ENCODE data around the gene BIN1.
A peak's percentile ranks its signal among the peaks of the same experiment; 100 is the strongest.

Gene BIN1

GRCh38 chr2:127046579-127046978 lies 60.4 kb downstream of the BIN1 start:
- Mint-ChIP-seq H3K27ac (no peak overlapping the region), H3K27me3 (no peaks in the 10 kb centered on the region), H3K9me3 (peaks cover 2% of the 10 kb centered on the region), H3K36me3 (peaks cover 14% of the 10 kb centered on the region), H3K4me1 (peaks cover 2% of the 10 kb centered on the region), H3K4me3 (no peak overlapping the region)
- ATAC-seq (ENCODE audit: low read depth) (no peak), DNase-seq (ENCODE audit: low spot score in 2 of 2) (no peak)

DNA sequence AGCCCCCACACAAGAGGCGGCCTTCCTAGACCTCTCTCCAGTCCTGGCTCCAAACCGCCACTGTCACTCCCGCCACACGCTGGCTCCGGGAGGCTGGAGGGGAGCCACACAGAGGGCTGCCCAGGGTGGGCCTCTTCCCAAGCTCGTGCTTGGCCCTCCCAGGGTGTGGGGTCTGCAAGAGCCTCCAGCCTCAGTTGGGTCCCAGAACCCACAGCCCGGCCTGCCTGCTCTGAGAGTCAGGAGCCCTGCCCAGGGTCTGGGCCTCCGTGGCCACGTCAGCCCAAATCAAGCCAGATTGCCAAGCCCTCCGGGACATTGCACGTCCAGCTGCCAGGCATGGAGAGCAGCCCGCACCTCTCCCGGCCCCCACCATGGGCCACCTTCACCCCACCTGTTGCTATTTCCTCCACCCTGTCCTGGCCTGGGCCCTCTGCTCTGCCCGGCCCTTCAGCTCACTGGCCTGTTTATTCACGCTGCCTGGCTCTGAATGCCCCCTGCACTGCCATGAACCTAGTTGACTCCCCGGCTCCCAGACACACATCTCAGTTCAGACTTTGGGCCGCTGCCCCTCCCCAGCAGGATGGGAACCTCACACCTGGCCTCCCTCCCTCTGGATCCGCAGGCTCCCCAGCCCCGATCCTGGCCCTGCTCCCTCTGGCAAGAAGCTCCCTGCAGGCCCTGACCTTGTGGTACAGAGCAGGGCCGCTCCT lies 61.0 kb downstream of the BIN1 start:
- H3K9me3 Mint-ChIP-seq, result peaks cover 2% of the 10 kb centered on the region
- ATAC-seq (ENCODE audit: low read depth) (no peak), DNase-seq (ENCODE audit: low spot score in 2 of 2) (no peak)

GRCh38 chr2:127044977-127045661 lies 61.8 kb downstream of the BIN1 start:
- DNase-seq (ENCODE audit: low spot score in 2 of 2) (no peak), ATAC-seq (ENCODE audit: low read depth) (no peak)
- Mint-ChIP-seq H3K36me3 (peaks cover 14% of the 10 kb centered on the region), H3K27me3 (no peaks in the 10 kb centered on the region), H3K27ac (no peak overlapping the region), H3K4me1 (peaks cover 4% of the 10 kb centered on the region), H3K4me3 (no peak overlapping the region), H3K9me3 (peaks cover 2% of the 10 kb centered on the region)

More for the DNA sequence above, 61.0 kb downstream of the BIN1 start:
- Mint-ChIP-seq H3K27ac (no peak overlapping the region), H3K36me3 (peaks cover 14% of the 10 kb centered on the region), H3K27me3 (no peaks in the 10 kb centered on the region), H3K4me1 (peaks cover 2% of the 10 kb centered on the region), H3K4me3 (no peak overlapping the region)

GRCh38 chr2:127044165-127044718 lies 62.7 kb downstream of the BIN1 start:
- ATAC-seq (ENCODE audit: low read depth) (no peak), DNase-seq (ENCODE audit: low spot score in 2 of 2) (no peak)
- Mint-ChIP-seq H3K36me3 (peaks cover 11% of the 10 kb centered on the region), H3K27ac (no peak overlapping the region), H3K4me3 (no peak overlapping the region), H3K27me3 (no peaks in the 10 kb centered on the region), H3K9me3 (peaks cover 2% of the 10 kb centered on the region), H3K4me1 (peaks cover 5% of the 10 kb centered on the region)

DNA sequence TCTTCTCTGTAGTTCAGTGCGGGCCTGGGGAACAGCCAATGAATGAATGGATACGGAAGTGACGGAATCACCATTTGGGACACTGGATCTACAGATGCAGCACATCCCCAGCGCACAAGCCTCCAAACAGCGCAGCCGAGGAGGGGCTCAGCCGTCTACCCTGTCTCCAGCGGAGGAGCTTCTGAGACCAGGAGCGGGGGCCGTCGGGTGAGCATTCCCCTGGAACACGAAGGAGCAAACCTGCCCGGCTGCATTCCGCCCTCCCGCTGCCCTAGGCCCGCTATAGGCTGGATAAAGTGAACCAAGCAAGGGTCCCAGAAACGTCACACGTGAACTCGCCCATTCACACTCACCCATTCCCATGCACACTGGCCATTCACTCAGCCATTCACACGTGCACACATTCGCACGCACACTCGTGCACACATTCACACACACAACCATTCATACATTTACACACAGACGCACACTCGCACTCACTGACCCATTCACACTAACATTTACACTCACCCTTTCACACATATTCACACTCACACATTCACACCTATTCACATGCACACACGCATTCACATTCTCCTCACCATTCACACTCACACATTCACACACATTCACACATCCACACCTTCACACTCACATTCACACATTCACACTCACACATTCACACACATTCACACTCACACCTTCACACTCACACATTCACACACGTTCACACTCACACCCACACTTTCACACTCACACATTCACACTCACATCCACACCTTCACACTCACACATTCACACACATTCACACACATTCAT lies 63.4 kb downstream of the BIN1 start:
- ATAC-seq (ENCODE audit: low read depth) (no peak), DNase-seq (ENCODE audit: low spot score in 2 of 2) (no peak)
- Mint-ChIP-seq H3K9me3 (peaks cover 2% of the 10 kb centered on the region), H3K4me3 (no peak overlapping the region), H3K4me1 (peaks cover 5% of the 10 kb centered on the region), H3K27ac (no peak overlapping the region), H3K27me3 (no peaks in the 10 kb centered on the region), H3K36me3 (peaks cover 8% of the 10 kb centered on the region)

DNA sequence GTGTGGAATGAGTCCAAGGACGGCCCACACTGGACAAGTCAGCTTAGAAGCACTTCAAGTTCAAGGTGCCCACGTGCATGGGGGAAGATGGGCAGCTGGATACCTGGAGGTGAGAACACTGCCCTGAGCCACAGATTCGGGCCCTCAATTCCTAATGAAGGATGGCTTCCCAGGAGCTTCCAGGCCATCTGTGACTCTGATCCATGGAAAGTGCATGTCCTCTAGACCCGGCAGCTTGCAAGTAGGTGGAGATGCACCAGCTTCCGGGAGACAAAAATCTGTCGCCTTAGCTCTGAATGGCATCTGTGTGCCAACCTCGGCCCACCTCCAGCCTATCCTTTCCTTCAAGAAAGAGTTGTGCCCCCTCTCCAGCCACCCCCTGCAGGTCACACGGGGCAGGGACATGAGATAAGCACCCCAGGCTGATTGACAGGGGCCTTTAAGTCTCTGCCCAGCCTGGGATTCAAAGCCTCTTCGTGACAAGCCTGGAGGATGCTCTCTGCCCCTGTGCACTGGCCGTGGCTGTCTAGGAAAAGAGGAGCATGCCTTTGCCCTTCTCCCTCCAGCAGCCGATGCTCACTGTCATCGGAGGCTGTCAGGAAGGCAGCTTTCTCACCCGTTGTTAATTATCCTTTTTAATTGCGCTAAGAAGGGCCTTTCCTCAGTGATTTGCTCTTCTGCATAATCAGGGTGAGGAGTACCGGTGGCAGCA lies 65.5 kb downstream of the BIN1 start:
- Mint-ChIP-seq H3K9me3 (no peaks in the 10 kb centered on the region), H3K4me1 (peaks cover 5% of the 10 kb centered on the region), H3K4me3 (no peak overlapping the region), H3K36me3 (no peaks in the 10 kb centered on the region), H3K27ac (no peak overlapping the region), H3K27me3 (no peaks in the 10 kb centered on the region)
- no peak for DNase-seq (ENCODE audit: low spot score in 2 of 2)
- ATAC-seq (ENCODE audit: low read depth), result no peak

- DNase-seq (ENCODE audit: low spot score in 2 of 2) (no peak), ATAC-seq (ENCODE audit: low read depth) (no peak)
- Mint-ChIP-seq H3K27me3 (no peaks in the 10 kb centered on the region), H3K36me3 (no peaks in the 10 kb centered on the region), H3K4me3 (no peak overlapping the region), H3K27ac (no peak overlapping the region), H3K9me3 (no peaks in the 10 kb centered on the region), H3K4me1 (peaks cover 5% of the 10 kb centered on the region)
Measured at GRCh38 chr2:127040169-127040568, 66.8 kb downstream of the BIN1 start.

DNA sequence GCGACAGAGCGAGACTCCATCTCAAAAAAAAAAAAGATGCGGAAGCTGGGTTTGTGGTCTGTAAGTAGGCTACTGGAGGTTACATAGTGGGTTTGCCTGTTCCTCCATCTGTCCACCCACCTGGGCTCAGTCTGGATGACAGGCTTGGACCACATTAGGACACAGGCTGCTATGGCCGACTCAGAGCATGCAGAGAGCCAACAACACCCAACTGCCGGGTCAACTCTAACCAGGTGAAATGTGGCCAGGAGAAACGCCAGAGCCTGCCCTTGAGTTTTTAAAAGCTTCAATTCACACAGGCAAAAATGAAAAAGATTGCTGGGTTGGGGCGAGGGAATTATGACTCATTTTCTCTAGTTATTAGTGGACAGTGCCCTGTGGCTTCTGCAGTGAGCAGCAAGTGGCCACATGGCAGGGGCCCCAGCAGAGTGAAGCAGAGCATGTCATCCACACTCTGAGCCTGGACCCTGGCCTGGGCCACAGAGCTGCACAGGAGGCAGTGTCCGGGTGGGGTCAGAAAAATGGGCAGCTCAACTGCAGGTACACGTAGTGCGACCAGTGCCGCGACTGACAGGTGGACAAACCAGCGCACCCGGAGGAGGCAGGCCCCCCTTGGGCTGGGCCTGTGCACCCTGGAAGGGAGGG lies 67.4 kb downstream of the BIN1 start:
- H3K27ac Mint-ChIP-seq, result no peak overlapping the region
- no peak overlapping the region for H3K4me3 Mint-ChIP-seq
- ATAC-seq (ENCODE audit: low read depth) (peak; percentile 86), DNase-seq (ENCODE audit: low spot score in 2 of 2) (no peak)
- H3K36me3 Mint-ChIP-seq, result no peaks in the 10 kb centered on the region
- H3K4me1 Mint-ChIP-seq, result peaks cover 5% of the 10 kb centered on the region
- no peaks in the 10 kb centered on the region for H3K9me3 Mint-ChIP-seq
- no peaks in the 10 kb centered on the region for H3K27me3 Mint-ChIP-seq

GRCh38 chr2:127037476-127037875 lies 69.5 kb downstream of the BIN1 start:
- no peak overlapping the region for H3K4me3 Mint-ChIP-seq
- H3K4me1 Mint-ChIP-seq, result peaks cover 5% of the 10 kb centered on the region
- DNase-seq (ENCODE audit: low spot score in 2 of 2) (no peak), ATAC-seq (ENCODE audit: low read depth) (no peak)
- no peaks in the 10 kb centered on the region for H3K9me3 Mint-ChIP-seq
- H3K27me3 Mint-ChIP-seq, result no peaks in the 10 kb centered on the region
- no peaks in the 10 kb centered on the region for H3K36me3 Mint-ChIP-seq
- H3K27ac Mint-ChIP-seq, result peak overlapping the region; percentile 14

DNA sequence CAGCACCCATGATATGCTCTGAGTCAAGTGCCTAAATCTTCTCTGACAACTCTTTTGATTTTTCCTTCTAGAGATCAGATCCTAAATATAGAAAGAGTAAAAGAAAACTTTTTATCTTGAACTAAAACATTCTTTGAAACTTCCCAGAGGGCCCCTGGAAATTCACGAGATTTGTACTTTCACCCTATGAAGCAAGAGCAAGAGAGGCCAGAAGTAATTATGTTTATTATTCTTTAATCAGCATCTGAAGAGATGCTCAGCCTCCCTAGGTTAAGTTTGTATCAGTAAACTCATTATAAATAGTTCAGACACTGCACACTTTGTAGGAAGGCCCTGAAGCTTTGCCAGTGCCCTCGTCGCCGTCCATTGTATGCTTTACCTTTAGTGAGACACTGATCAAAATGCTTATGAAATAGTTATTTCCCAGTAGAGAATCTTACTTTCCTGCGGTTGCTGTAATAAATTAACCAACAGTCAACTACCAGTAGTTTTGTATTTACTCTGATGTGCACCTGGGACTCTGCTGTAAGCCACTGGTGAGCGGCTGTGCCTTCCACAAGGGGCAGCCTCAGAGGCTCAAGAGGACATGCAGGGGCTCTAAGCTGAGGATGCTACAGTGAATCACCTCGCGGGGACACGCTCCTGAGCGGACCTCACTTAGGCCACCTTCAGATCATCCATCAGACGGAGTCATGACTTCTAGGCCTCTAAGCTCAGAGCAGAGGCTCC lies 71.9 kb downstream of the BIN1 start:
- no peak overlapping the region for H3K27ac Mint-ChIP-seq
- no peaks in the 10 kb centered on the region for H3K36me3 Mint-ChIP-seq
- H3K4me1 Mint-ChIP-seq, result peaks cover 3% of the 10 kb centered on the region
- peaks cover under 1% of the 10 kb centered on the region for H3K27me3 Mint-ChIP-seq
- no peak for ATAC-seq (ENCODE audit: low read depth)
- H3K4me3 Mint-ChIP-seq, result no peak overlapping the region
- DNase-seq (ENCODE audit: low spot score in 2 of 2), result no peak
- no peaks in the 10 kb centered on the region for H3K9me3 Mint-ChIP-seq

GRCh38 chr2:127034051-127034450 lies 72.9 kb downstream of the BIN1 start:
- Mint-ChIP-seq H3K9me3 (no peaks in the 10 kb centered on the region), H3K27me3 (peaks cover 5% of the 10 kb centered on the region), H3K27ac (no peak overlapping the region), H3K4me3 (no peak overlapping the region), H3K4me1 (no peaks in the 10 kb centered on the region), H3K36me3 (no peaks in the 10 kb centered on the region)
- DNase-seq (ENCODE audit: low spot score in 2 of 2) (no peak), ATAC-seq (ENCODE audit: low read depth) (no peak)

- Mint-ChIP-seq H3K36me3 (no peaks in the 10 kb centered on the region), H3K9me3 (no peaks in the 10 kb centered on the region), H3K4me3 (no peak overlapping the region), H3K27me3 (peaks cover 10% of the 10 kb centered on the region), H3K27ac (no peak overlapping the region), H3K4me1 (no peaks in the 10 kb centered on the region)
- ATAC-seq (ENCODE audit: low read depth) (no peak), DNase-seq (ENCODE audit: low spot score in 2 of 2) (no peak)
Measured at GRCh38 chr2:127032621-127033020, 74.3 kb downstream of the BIN1 start.

All from memory B cell (primary cell).